Stimulated activated CD4-positive, alpha-beta T cell treated with anti-CD3 and anti-CD28 coated beads, Interleukin-12 subunit alpha, Interleukin-12 subunit beta, amount 100 ng/mL, for 24 hours (primary cell): ENCODE measurements around the gene SMYD3.
"Not testable (repeated sequence)": the region's sequence is repeated elsewhere in the genome, so short reads cannot be mapped to it uniquely, and the experiment has no call there.

Experiments
- DNase-seq, 2 experiments: peaks; one replicate each; pipeline ENCODE4 v3.0.0-alpha.2; 2020; ENCODE audit warnings: low read depth in 2 of 2

Gene SMYD3

GRCh38 chr1:245957427-245957826 lies 549.7 kb downstream of the SMYD3 start:
- DNase-seq: no peak

DNA sequence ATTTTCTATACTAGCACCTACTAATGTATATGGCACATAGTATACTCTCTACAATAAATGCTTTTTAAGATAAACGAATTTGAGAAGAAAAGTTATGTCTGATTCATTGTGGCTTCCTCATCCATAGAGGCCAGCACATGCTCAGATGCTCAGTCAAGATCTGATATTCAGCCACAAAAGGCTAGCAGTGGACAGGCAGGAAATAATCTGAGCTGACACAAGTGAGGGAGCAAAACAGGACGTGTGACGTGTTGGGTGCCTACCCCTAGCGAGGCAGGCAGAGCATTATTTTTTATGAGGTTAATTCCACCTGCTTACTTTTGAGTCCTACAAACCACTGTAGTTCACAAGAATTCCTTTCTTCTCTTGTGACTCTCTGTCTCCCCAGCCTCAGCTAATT lies 550.9 kb downstream of the SMYD3 start:
- no peak for DNase-seq

DNA sequence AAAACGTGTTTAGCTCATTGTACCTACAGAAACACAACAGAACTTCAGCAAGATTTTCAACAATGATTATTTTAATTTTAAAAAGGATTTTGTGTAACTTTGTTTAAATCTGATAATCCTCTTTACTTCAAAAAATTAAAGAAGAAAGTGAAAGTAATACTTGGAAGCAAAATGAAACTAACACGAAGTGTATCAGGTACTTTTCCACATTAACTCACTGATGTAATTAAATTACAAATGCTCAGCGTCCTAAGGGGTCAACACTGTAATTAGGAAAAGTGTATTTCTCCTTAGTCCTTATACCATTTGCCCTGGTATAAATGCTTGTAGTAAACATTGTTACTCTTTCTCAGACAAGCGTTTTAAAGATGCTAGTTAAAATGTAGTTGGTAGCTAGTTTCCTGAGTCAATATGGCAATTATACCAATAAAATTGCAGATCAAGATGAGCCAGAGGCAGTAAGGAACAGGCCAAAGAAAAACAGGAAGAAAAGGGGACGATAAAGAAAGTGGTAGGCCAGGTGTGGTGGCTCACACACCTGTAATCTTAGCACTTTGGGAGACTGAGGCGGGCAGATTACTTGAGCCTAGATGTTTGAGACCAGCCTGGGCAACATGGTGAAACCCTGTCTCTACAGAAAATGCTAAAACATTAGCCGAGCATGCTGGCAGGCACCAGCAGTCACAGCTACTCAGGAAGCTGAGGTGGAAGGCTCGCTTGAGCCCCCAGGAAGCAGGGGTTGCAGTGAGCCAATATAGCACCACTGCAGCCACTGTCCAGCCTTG lies 553.0 kb downstream of the SMYD3 start:
- DNase-seq: no peak

GRCh38 chr1:245952383-245953026 lies 554.6 kb downstream of the SMYD3 start:
- DNase-seq: no peak

DNA sequence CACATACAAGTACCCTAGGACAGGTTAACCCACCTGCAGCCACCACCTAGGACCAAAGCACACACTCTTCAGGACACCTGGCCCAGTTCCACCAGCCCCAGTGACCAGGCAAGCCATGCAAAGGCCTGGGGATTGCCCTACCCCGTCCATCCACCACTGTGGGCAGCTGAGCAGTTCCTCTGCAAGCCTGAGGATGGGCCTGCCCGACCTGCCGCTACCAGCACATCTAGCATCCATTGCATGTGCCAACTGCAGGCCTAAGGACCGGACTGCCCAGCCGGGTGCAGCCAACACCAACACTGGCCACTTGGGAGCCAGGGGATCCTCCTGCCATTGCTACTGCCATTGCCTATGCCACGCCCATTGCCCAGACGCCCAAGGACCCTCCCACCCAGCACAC lies 558.3 kb downstream of the SMYD3 start:
- DNase-seq: no peak

- no peak for DNase-seq
Observed at GRCh38 chr1:245946905-245947304, 560.2 kb downstream of the SMYD3 start.

- DNase-seq: not testable (repeated sequence)
Observed at GRCh38 chr1:245945136-245945535, 561.9 kb downstream of the SMYD3 start.

DNA sequence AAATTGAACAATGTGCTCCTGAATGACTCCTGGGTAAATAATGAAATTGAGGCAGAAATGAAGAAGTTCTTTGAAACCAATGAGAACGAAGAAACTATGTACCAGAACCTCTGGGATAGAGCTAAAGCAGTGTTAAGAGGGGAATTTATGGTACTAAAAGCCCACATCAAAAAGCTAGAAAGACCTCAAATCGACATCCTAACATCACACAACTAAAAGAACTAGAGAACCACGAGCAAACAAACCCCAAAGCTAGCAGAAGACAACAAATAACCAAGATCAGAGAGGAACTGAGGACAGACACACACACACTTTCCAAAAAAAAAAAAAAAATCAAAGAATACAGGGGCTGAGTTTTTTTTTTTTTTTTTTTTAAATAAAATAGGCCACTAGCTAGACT lies 564.2 kb downstream of the SMYD3 start:
- DNase-seq: no peak

DNA sequence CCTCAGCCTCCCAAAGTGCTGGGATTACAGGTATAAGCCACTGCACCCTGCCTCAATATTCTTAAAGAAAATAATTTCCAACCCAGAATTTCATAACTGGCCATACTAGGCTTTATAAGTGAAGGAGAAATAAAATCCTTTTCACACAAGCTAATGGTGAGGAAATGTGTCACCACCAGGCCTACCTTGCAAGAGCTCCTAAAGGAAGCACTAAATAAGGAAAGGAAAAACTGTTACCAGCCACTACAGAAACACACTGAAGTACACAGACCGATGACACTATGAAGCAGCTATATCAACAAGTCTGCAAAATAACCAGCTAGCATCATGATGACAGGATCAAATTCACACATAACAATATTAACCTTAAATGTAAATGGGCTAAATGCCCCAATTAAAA lies 565.3 kb downstream of the SMYD3 start:
- DNase-seq: not testable (repeated sequence)

- DNase-seq: no peak
Observed at GRCh38 chr1:245939756-245940345, 567.2 kb downstream of the SMYD3 start.

DNA sequence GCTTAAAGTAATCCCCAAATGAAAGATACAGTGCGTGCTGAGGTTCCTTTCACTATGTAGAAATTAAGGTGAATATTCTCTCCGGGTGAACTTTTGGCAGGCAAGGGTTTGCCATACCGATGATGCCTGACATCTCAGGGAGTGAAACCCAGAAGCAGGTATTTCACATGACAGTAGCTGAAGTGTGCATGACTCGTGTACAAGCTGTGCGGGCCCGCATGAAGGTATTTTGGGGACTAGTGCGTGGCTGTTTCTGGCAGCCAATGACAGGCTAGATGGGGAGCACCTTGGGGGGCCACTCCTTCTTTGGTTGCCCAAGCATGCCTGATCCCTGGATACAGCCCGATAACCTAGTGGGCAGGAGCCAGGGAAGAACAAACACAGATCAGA lies 569.0 kb downstream of the SMYD3 start:
- DNase-seq: no peak

DNA sequence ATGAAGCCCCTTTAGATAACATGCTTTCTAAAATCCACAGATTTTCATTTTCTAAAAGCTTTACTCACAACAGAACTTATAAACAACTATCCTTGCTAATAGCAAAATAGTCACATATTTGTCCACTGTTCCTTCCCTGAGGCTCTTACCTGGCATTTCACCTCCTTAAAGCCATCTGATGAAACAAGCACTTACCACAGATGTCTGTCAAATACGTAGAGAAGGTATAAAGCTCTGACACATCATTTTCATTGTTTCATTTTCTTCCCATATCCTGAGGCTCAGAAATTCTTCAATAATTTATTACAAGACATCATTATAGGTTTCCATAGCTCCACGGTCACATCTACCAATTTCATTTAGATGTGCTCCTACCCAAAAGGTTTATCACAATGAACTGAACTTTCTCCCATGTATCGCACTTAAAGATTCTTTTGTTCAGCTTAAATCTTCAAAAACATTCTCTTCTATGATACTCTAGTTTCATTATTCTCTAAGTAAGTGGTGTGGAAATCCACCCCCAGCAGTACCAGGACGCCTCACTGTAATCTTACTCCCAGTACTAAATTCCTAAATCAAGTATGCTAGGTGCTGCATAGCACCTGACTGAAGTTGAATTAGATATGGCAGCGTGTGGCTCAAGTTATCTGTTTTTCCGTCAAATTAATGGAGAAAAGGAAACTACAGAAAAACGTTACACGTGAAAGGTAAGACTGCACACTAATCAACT lies 569.6 kb downstream of the SMYD3 start:
- DNase-seq: no peak

- no peak for DNase-seq
Observed at GRCh38 chr1:245934409-245934808, 572.7 kb downstream of the SMYD3 start.

DNA sequence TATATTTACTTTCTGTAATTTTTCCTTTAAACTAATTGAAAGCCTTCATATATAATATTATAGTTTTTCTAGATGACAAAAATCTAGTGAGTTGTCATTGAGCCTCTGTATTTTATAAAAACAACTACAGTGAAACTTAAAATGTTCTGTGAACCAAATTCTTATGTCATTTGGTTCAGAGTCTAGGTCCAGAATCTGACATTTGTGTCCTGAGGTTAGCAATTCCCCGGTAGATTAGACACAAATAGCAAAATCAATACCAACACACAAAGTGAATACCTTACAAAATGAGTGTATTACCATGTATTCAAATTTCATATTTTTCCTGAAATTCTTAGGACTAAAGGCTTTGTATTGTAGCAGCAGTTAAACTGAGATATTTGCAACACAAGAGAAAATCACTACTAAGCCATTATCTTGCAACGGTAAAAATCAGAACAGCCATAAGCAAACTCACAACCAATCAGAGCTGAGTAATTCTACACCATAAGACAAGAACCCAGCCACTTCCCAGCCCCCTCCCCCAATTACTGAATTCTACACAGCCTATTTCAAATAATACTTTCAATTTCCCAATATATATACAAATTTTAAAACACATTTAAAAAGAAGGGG lies 573.5 kb downstream of the SMYD3 start:
- no peak for DNase-seq

- DNase-seq: no peak
Observed at GRCh38 chr1:245932302-245932972, 574.6 kb downstream of the SMYD3 start.

DNA sequence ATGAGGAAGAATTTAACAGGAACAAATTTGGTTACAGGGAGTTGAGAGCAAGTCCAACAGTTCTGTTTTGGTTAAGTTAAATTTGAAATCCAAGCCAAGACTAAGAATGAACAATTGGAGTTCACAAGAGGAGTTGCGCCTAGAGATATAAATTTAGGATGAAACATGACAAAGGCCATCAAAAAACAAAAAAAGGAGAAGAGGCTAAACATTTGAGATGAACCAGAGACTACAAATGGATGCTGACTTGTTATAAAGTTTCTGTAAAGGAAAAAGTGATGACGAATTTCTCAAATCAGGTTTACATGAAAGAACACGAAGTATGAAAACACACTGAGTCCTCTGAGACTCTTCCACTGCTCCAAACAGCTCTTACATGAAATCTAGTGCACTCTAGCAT lies 575.6 kb downstream of the SMYD3 start:
- no peak for DNase-seq

GRCh38 chr1:245929224-245929623 lies 577.9 kb downstream of the SMYD3 start:
- DNase-seq: no peak

GRCh38 chr1:245926888-245927287 lies 580.2 kb downstream of the SMYD3 start:
- no peak for DNase-seq

DNA sequence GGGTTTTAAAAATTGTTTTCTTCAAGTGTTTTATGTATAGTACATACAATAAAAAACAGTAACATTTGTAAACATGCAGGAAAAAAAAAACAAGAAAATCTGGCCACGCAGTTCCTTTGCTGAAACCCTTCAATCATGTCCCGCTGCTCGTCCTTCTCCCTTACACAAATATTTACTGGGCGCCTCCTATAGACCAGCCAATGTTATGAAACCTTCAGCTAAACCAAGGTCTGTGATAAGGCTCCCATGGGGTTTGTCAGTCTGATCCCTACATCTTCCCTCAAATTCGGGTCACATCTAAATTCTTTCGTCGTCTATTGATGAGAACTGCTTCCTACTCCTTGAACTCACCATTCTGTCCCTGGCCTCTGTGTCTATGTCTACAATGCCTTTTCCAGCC lies 583.9 kb downstream of the SMYD3 start:
- no peak for DNase-seq

DNA sequence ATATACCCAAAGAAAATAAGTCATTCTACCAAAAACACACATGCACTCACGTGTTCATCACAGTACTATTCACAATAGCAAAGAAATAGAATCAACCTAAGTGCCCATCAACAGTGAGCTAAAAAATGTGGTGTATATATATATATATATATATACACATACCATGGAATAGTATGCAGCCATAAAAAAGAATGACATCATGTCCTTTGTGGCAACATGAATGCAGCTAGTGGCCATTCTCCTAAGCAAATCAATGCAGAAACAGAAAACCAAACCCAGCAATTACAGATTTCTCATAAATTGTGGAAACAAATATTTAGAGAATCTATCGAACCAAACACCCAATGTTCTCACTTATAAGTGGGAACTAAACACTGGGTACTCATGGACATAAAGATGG lies 585.7 kb downstream of the SMYD3 start:
- no peak for DNase-seq

DNA sequence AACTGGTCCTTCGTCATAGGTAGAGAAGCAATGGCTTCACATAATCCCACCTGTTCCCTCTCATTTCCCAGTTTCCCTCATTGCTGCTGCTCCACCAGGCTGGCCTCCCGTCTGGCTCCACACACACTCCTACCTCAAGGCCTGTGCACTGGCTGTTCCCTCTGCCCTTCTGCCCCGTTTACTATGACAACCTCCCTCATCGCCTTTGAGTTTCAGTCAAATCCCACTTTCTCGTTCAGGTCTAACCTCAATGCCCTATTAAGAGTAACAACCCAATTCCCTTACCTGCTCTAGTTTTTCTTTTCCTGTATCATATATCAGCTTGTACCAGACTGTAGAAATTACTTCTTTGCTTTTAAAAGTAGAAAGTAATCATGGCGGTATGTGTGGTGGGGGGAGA lies 589.7 kb downstream of the SMYD3 start:
- DNase-seq: no peak

DNA sequence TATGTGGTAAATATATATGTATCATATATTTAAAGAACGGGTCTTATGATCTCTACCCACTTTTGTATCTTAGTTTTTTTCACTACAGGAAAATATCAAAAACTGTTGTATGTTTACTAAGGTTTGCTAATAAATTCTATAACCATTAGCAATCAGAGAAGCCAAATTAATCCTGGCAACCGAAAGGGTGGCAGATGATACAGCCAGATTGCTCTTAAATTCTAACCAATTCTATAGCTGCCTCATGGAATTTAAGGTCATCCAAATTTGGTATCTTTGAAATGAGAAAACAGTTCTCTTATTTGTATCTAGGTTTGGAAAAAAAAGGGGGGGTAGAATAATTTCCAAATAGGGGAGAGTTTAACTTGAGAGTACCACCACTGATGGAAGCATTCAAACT lies 591.2 kb downstream of the SMYD3 start:
- DNase-seq: no peak
